LNCAP (cell line): ENCODE data around the gene RPS6KL1.

Source experiments
- CTCF ChIP-seq: fragments of 450-650 bp; IDR thresholded peaks from 2 replicates; pipeline ENCODE4 v1.5.1; 2017; ENCODE audit warnings: mild to moderate bottlenecking

Gene RPS6KL1

DNA sequence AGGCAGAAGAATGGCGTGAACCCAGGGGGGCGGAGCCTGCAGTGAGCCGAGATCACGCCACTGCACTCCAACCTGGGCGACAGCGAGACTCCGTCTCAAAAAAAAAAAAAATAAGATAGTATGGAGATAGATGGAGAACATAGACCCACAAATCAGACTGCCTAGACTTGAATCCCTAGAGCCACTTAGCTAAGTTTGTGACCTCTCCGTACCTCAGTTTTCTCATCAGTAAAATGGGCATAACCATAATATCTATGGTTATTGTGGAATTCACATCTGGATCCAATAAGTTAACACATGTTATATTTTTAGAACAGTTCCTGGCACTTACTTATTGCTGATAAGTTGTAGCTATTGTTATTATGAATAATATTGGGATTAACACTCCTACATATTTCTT lies 54.3 kb downstream of the RPS6KL1 start:
- no peak for TF ChIP-seq CTCF

DNA sequence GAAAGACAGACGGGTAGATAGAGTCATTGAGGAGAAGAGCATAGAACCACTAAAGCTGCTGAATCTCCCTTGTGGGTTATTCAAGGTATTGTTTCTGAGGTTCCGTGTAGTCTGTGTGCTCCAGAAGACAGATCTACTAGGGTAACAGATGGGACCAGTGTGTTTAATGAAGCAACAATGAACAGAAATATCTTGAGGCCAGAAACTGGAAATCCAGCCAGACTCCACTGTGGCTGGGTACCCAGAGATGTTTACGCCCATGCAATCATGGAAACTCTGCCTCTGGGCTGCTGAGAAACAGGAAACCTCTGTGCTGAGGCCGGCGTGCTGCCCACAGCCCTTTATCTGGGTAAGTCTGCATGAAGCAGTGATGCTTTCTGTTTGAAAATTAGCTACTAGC lies 55.4 kb downstream of the RPS6KL1 start:
- no peak for TF ChIP-seq CTCF

- no peak for TF ChIP-seq CTCF
Measured at GRCh38 chr14:74866708-74867389, 56.2 kb downstream of the RPS6KL1 start.

DNA sequence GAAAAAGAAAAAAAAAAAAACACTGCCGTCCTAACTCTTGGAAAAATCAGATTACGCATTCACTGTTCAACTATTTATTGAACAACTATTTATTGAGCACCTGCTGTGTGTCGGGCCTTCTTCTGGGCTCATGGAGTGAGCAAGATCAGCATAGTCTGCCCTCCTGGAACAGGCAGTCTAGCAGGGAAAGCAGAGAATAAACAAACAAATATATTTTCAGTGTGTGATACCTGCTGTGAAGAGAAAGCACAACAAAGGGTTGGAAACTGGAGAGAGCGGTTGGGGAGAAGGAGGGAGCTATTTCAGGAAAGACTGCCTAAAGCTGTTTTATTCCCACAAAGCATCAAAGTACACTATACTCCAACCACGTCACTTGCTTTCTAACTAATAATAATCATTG lies 57.9 kb downstream of the RPS6KL1 start:
- TF ChIP-seq CTCF = no peak

GRCh38 chr14:74864198-74864597 lies 58.9 kb downstream of the RPS6KL1 start:
- no peak for TF ChIP-seq CTCF

DNA sequence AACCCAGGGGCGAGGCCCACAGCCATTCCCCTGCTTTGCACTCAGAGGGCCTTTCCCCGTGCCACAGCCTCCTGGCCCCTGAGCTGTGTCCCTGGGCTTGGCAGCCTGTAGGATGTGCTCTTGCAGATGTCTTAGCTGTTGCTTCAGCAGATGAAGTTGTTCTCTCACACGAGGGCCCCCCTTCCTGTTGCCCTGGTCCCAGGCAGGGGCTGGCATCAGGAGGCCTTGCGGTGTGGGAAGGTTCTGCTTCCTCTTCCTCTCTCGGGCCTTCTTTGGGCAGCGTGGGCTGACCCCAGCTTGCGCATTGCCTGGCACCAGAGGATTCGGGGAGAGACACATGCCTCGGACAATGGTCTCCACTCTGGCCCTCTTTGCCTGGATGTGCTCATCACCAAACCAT lies 59.8 kb downstream of the RPS6KL1 start:
- TF ChIP-seq CTCF = no peak

DNA sequence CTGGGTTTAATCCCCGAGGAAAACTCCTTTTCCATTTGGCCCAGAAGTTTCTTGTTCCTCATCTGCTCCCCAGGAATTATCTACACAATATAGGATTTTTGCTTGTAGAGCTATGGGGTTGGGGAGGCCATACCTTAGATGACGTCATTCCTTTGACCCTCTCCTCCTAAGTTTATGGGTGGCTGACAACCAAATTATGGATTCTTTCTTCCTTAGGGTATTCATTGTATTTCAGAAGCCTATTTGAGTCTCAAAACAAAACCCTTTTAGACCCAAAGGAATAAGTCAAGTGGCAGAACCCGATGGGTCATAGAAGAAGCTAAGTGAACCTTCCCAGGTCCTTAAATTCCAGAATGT lies 61.3 kb downstream of the RPS6KL1 start:
- TF ChIP-seq CTCF = no peak
